SK-N-SH treated with all-trans-retinoic acid at 6 μM for 48 hours (cell line): Measurements from ENCODE around the gene PIBF1.

Source experiments
- ATAC-seq: fragments of 200-7000 bp; cut with Tn5 transposase; 3 replicates; pipeline ENCODE4 v1.9.1; 2020; ENCODE audit warnings: mild to moderate bottlenecking, moderate library complexity
- ARNTL ChIP-seq: fragments of 450-650 bp; formaldehyde crosslinking; IDR thresholded peaks from 2 replicates; pipeline ENCODE4 v1.5.0; 2020; ENCODE audit warnings: low read depth, mild to moderate bottlenecking, moderate library complexity, borderline replicate concordance
- BACH2 ChIP-seq: fragments of 250-450 bp; sonication (Bioruptor Pico); IDR thresholded peaks from 2 replicates; pipeline ENCODE4 v1.9.0; 2021; ENCODE audit warnings: mild to moderate bottlenecking, borderline replicate concordance
- CSDC2 ChIP-seq: fragments of 250-450 bp; sonication (Bioruptor Pico); IDR thresholded peaks from 2 replicates; pipeline ENCODE4 v1.5.0; 2020; ENCODE audit warnings: mild to moderate bottlenecking, moderate library complexity
- ESRRG ChIP-seq: fragments of 250-450 bp; sonication (Bioruptor Pico); IDR thresholded peaks from 2 replicates; pipeline ENCODE4 v1.6.1; 2021; ENCODE audit warnings: mild to moderate bottlenecking
- GLIS3 ChIP-seq: fragments of 250-450 bp; sonication (Bioruptor Pico); IDR thresholded peaks from 2 replicates; pipeline ENCODE4 v1.5.0; 2020; ENCODE audit warnings: mild to moderate bottlenecking, moderate library complexity
- ISL1 ChIP-seq: fragments of 250-450 bp; sonication (Bioruptor Pico); IDR thresholded peaks from 2 replicates; pipeline ENCODE4 v2.1.2; 2022; ENCODE audit warnings: mild to moderate bottlenecking, moderate library complexity
- OSR1 ChIP-seq: fragments of 250-450 bp; sonication (Bioruptor Pico); IDR thresholded peaks from 2 replicates; pipeline ENCODE4 v1.8.0; 2022; ENCODE audit warnings: moderate library complexity, mild to moderate bottlenecking, inconsistent platforms
- PPARA ChIP-seq: fragments of 250-450 bp; sonication (Bioruptor Pico); IDR thresholded peaks from 2 replicates; pipeline ENCODE4 v1.5.0; 2020; ENCODE audit warnings: mild to moderate bottlenecking, borderline replicate concordance
- TCF4 ChIP-seq: fragments of 250-450 bp; sonication (Bioruptor Pico); IDR thresholded peaks from 2 replicates; pipeline ENCODE4 v1.8.0; 2021; ENCODE audit warnings: mild to moderate bottlenecking, moderate library complexity, borderline replicate concordance
- TOX ChIP-seq: fragments of 250-450 bp; sonication (Bioruptor Pico); IDR thresholded peaks from 2 replicates; pipeline ENCODE4 v1.8.0; 2021; ENCODE audit warnings: mild to moderate bottlenecking, moderate library complexity, borderline replicate concordance
- TSHZ2 ChIP-seq: fragments of 250-450 bp; sonication (Bioruptor Pico); IDR thresholded peaks from 2 replicates; pipeline ENCODE4 v1.5.0; 2020; ENCODE audit warnings: mild to moderate bottlenecking, moderate library complexity
- ZC3H10 ChIP-seq: fragments of 250-450 bp; sonication (Bioruptor Pico); IDR thresholded peaks from 2 replicates; pipeline ENCODE4 v1.5.1; 2021; ENCODE audit warnings: mild to moderate bottlenecking, moderate library complexity
- ZFP3 ChIP-seq: fragments of 250-450 bp; sonication (Bioruptor Pico); IDR thresholded peaks from 2 replicates; pipeline ENCODE4 v1.5.0; 2020; ENCODE audit warnings: mild to moderate bottlenecking, moderate library complexity
- ZFP30 ChIP-seq: fragments of 450-650 bp; formaldehyde crosslinking; IDR thresholded peaks from 2 replicates; pipeline ENCODE4 v1.5.0; 2022; ENCODE audit warnings: mild to moderate bottlenecking, moderate library complexity
- ZNF565 ChIP-seq: fragments of 450-650 bp; formaldehyde crosslinking; conservative IDR thresholded peaks from 2 replicates; pipeline ENCODE4 v1.5.0; 2020; ENCODE audit warnings: low read depth, mild to moderate bottlenecking, moderate library complexity
- ZNF70 ChIP-seq: fragments of 450-650 bp; formaldehyde crosslinking; IDR thresholded peaks from 2 replicates; pipeline ENCODE4 v1.5.0; 2020; ENCODE audit warnings: mild to moderate bottlenecking, moderate library complexity
- ZNF8 ChIP-seq: fragments of 450-650 bp; formaldehyde crosslinking; IDR thresholded peaks from 2 replicates; pipeline ENCODE4 v1.5.0; 2020; ENCODE audit warnings: mild to moderate bottlenecking, moderate library complexity
- TF ChIP-seq, protein P1 (sequence below): fragments of 250-450 bp; sonication (Bioruptor Pico); IDR thresholded peaks from 2 replicates; pipeline ENCODE4 v1.5.1; 2021; ENCODE audit warnings: mild to moderate bottlenecking, moderate library complexity
- TF ChIP-seq, protein P2 (sequence below): fragments of 250-450 bp; sonication (Bioruptor Pico); IDR thresholded peaks from 2 replicates; pipeline ENCODE4 v1.5.1; 2020; ENCODE audit warnings: low read depth, mild to moderate bottlenecking, moderate library complexity
- TF ChIP-seq, protein P3 (sequence below): fragments of 250-450 bp; sonication (Bioruptor Pico); IDR thresholded peaks from 2 replicates; pipeline ENCODE4 v1.8.0; 2020; ENCODE audit warnings: mild to moderate bottlenecking, moderate library complexity, borderline replicate concordance
- TF ChIP-seq, protein P4 (sequence below): fragments of 250-450 bp; sonication (Bioruptor Pico); IDR thresholded peaks from 2 replicates; pipeline ENCODE4 v1.8.0; 2021; ENCODE audit warnings: low read depth, mild to moderate bottlenecking, moderate library complexity, borderline replicate concordance

PIBF1 gene

DNA sequence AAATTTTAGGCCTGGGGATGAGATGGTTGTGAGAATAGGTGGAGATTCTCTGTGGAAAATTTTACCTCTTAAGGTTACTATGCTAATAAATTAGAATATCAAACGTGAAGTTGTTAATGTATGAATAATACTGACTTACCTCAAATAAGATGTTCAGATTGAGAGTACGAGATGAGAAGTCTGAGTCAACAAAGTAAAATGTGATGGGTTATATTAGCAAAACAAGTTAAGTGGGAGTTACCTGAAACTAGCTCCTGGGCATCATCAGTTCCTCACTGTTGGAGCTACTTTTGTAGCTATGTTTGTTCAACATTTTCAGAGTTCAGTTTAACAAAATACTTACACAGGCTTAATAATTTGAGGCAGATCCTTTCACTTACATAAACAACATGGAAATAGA lies 108.6 kb downstream of the PIBF1 start:
- TF ChIP-seq ZNF70 (CRISPR knock-in tag) (no peak), ZC3H10 (CRISPR knock-in tag) (no peak), CSDC2 (CRISPR knock-in tag) (no peak), ZNF565 (no peak), PPARA (CRISPR knock-in tag) (no peak), BACH2 (CRISPR knock-in tag) (no peak), OSR1 (CRISPR knock-in tag) (no peak), ZFP3 (CRISPR knock-in tag) (no peak), ZNF8 (CRISPR knock-in tag) (no peak)
- TF ChIP-seq, protein P1, sequence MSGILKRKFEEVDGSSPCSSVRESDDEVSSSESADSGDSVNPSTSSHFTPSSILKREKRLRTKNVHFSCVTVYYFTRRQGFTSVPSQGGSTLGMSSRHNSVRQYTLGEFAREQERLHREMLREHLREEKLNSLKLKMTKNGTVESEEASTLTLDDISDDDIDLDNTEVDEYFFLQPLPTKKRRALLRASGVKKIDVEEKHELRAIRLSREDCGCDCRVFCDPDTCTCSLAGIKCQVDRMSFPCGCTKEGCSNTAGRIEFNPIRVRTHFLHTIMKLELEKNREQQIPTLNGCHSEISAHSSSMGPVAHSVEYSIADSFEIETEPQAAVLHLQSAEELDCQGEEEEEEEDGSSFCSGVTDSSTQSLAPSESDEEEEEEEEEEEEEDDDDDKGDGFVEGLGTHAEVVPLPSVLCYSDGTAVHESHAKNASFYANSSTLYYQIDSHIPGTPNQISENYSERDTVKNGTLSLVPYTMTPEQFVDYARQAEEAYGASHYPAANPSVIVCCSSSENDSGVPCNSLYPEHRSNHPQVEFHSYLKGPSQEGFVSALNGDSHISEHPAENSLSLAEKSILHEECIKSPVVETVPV (CRISPR knock-in tag), result no peak
- TF ChIP-seq, protein P2, sequence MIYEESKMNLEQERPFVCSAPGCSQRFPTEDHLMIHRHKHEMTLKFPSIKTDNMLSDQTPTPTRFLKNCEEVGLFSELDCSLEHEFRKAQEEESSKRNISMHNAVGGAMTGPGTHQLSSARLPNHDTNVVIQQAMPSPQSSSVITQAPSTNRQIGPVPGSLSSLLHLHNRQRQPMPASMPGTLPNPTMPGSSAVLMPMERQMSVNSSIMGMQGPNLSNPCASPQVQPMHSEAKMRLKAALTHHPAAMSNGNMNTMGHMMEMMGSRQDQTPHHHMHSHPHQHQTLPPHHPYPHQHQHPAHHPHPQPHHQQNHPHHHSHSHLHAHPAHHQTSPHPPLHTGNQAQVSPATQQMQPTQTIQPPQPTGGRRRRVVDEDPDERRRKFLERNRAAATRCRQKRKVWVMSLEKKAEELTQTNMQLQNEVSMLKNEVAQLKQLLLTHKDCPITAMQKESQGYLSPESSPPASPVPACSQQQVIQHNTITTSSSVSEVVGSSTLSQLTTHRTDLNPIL (CRISPR knock-in tag), result no peak
- ATAC-seq, result no peak

GRCh38 chr13:72891423-72891822 lies 109.5 kb downstream of the PIBF1 start:
- no peak for TF ChIP-seq ISL1 (CRISPR knock-in tag)
- TF ChIP-seq ZFP30 (CRISPR knock-in tag), result no peak
- TF ChIP-seq TCF4 (CRISPR knock-in tag), result no peak
- TF ChIP-seq ESRRG, result no peak
- TF ChIP-seq, protein P3, sequence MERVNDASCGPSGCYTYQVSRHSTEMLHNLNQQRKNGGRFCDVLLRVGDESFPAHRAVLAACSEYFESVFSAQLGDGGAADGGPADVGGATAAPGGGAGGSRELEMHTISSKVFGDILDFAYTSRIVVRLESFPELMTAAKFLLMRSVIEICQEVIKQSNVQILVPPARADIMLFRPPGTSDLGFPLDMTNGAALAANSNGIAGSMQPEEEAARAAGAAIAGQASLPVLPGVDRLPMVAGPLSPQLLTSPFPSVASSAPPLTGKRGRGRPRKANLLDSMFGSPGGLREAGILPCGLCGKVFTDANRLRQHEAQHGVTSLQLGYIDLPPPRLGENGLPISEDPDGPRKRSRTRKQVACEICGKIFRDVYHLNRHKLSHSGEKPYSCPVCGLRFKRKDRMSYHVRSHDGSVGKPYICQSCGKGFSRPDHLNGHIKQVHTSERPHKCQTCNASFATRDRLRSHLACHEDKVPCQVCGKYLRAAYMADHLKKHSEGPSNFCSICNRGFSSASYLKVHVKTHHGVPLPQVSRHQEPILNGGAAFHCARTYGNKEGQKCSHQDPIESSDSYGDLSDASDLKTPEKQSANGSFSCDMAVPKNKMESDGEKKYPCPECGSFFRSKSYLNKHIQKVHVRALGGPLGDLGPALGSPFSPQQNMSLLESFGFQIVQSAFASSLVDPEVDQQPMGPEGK (CRISPR knock-in tag), result no peak
- TF ChIP-seq PPARA (CRISPR knock-in tag), result no peak
- no peak for TF ChIP-seq GLIS3 (CRISPR knock-in tag)
- TF ChIP-seq, protein P2 (CRISPR knock-in tag), result no peak
- no peak for TF ChIP-seq ZNF8 (CRISPR knock-in tag)
- no peak for TF ChIP-seq ZFP3 (CRISPR knock-in tag)
- no peak for TF ChIP-seq ARNTL (CRISPR knock-in tag)
- TF ChIP-seq ZC3H10 (CRISPR knock-in tag), result no peak
- TF ChIP-seq, protein P4, sequence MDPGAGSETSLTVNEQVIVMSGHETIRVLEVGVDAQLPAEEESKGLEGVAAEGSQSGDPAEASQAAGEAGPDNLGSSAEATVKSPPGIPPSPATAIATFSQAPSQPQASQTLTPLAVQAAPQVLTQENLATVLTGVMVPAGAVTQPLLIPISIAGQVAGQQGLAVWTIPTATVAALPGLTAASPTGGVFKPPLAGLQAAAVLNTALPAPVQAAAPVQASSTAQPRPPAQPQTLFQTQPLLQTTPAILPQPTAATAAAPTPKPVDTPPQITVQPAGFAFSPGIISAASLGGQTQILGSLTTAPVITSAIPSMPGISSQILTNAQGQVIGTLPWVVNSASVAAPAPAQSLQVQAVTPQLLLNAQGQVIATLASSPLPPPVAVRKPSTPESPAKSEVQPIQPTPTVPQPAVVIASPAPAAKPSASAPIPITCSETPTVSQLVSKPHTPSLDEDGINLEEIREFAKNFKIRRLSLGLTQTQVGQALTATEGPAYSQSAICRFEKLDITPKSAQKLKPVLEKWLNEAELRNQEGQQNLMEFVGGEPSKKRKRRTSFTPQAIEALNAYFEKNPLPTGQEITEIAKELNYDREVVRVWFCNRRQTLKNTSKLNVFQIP (CRISPR knock-in tag), result no peak
- no peak for TF ChIP-seq ZNF70 (CRISPR knock-in tag)
- no peak for TF ChIP-seq TOX (CRISPR knock-in tag)
- no peak for TF ChIP-seq ZNF565
- TF ChIP-seq TSHZ2 (CRISPR knock-in tag), result no peak
- TF ChIP-seq BACH2 (CRISPR knock-in tag), result no peak
- TF ChIP-seq CSDC2 (CRISPR knock-in tag), result no peak
- TF ChIP-seq, protein P1 (CRISPR knock-in tag), result no peak

More at GRCh38 chr13:72891423-72891822, 109.5 kb downstream of the PIBF1 start:
- ATAC-seq, result no peak
